ENCODE measurements around the gene FAIM. TPM values are rescaled to one million over a fixed set of nuclear protein-coding genes. Genes with fewer than 3 reads are reported as not detected.

Gene FAIM
- total RNA-seq, 1 experiment from 2014 or later = 11.0 TPM

GRCh38 chr3:138642226-138642926, 33.8 kb downstream of the FAIM start:
- Histone ChIP-seq H2AFZ (ENCODE audit: low read length) (no peak overlapping the region), H4K91ac (ENCODE audit: insufficient read length, low read depth, low read length) (no peak overlapping the region), H3K23me2 (ENCODE audit: insufficient read length, low read depth, low read length, poor library complexity, severe bottlenecking) (no peaks in the 10 kb centered on the region), H3T11ph (ENCODE audit: low read length) (no peak overlapping the region), H2BK15ac (ENCODE audit: low read depth, low read length) (no peak overlapping the region), H3K27ac (ENCODE audit: insufficient read length, low read depth, low read length) (no peak overlapping the region), H4K20me1 (ENCODE audit: control insufficient read depth, insufficient read depth, insufficient read length) (no peaks in the 10 kb centered on the region), H2AK5ac (ENCODE audit: insufficient read length, low read length) (no peak overlapping the region), H3K14ac (ENCODE audit: insufficient read depth, low read length) (no peak overlapping the region), H3K79me2 (ENCODE audit: insufficient read depth, low read length) (no peaks in the 10 kb centered on the region), H4K5ac (ENCODE audit: insufficient read length, low read depth, low read length) (no peak overlapping the region), H3K79me1 (ENCODE audit: insufficient read depth, low read depth, low read length, poor library complexity, severe bottlenecking) (no peaks in the 10 kb centered on the region), H2BK5ac (ENCODE audit: insufficient read length, low read length) (no peak overlapping the region), H3K27me3 (ENCODE audit: insufficient read depth, low read length) (no peaks in the 10 kb centered on the region), H3K9me3 (ENCODE audit: control insufficient read depth, low read depth, low read length) (peaks cover 9% of the 10 kb centered on the region), H3K18ac (ENCODE audit: insufficient read length, low read depth, low read length) (no peak overlapping the region), H3K4me2 (ENCODE audit: insufficient read depth, insufficient read length, low read length) (no peak overlapping the region), H3K4ac (ENCODE audit: low read depth, low read length) (no peak overlapping the region), H4K8ac (replicated peaks; ENCODE audit: insufficient read length, low read depth, low read length) (no peak overlapping the region), H3K4me1 (ENCODE audit: insufficient read depth, low read length) (no peaks in the 10 kb centered on the region), H3K56ac (ENCODE audit: insufficient read length, low read depth, low read length) (no peak overlapping the region), H2BK120ac (ENCODE audit: low read depth, low read length, poor library complexity, severe bottlenecking) (no peak overlapping the region), H2BK12ac (ENCODE audit: insufficient read length, low read depth, low read length) (no peak overlapping the region), H3K23ac (ENCODE audit: insufficient read length, low read depth, low read length) (no peak overlapping the region), H3K9ac (ENCODE audit: extremely low read depth, insufficient read length, low read length) (no peak overlapping the region), H2BK20ac (ENCODE audit: low read depth, low read length, poor library complexity, severe bottlenecking) (no peak overlapping the region)
- peaks cover 57 to 65% of the 10 kb centered on the region in 2 experiments for H3K9me3 Mint-ChIP-seq
- H3K27me3 Mint-ChIP-seq (ENCODE audit: low read depth) = peaks cover 27% of the 10 kb centered on the region
- no peak overlapping the region for H3K4me3 Mint-ChIP-seq
- no CpG with 5 or more reads among the region's 4 CpGs for WGBS (ENCODE audit: extremely low coverage, insufficient read length, low lambda C conversion rate)
- no peak overlapping the region for H3K27ac Mint-ChIP-seq
- no peak for DNase-seq
- peaks cover 26 to 57% (median 55%) of the 10 kb centered on the region in 3 experiments for H3K36me3 Mint-ChIP-seq (ENCODE audit: insufficient read depth in 1 of 3, low read depth in 3 of 3)
- TF ChIP-seq CTCF (conservative IDR thresholded peaks at IDR 0.05) = no peak
- no peaks in the 10 kb centered on the region for H3K4me1 Mint-ChIP-seq

Measured in H9 (cell line).